OCI-LY3 (cell line): ENCODE data around the gene CTNNBIP1.

ENCODE experiments used
- H2AFZ ChIP-seq: fragments of 200-600, 300-600 bp; shearing (Covaris generic); 2 replicates; pipeline ENCODE4 v1.6.0; 2014; ENCODE audit warnings: antibody characterized with exemption, low read depth, low read length
- H3K27ac ChIP-seq: fragments of 200-600, 300-600 bp; sonication (generic); 2 replicates; pipeline ENCODE4 v1.5.1; 2014; ENCODE audit warnings: mild to moderate bottlenecking, low read length, moderate library complexity, mixed read lengths
- H3K27me3 ChIP-seq: fragments of 200-600, 300-600 bp; sonication (generic); 2 replicates; pipeline ENCODE4 v1.6.1; 2014; ENCODE audit warnings: low read depth, low read length, mixed read lengths
- H3K36me3 ChIP-seq: fragments of 200-600, 300-600 bp; sonication (generic); replicated peaks from 2 replicates; pipeline ENCODE3; 2014; ENCODE audit warnings: low read depth, low read length, mixed read lengths
- H3K4me1 ChIP-seq: fragments of 300-600, 200-600 bp; sonication (generic); 2 replicates; pipeline ENCODE4 v1.6.1; 2014; ENCODE audit warnings: low read length, mixed read lengths
- H3K4me2 ChIP-seq: fragments of 200-600, 300-600 bp; sonication (generic); 2 replicates; pipeline ENCODE4 v1.6.1; 2014; ENCODE audit warnings: low read length, mixed read lengths
- H3K4me3 ChIP-seq: fragments of 300-600, 200-600 bp; sonication (generic); 2 replicates; pipeline ENCODE4 v1.5.1; 2014; ENCODE audit warnings: antibody characterized with exemption, mild to moderate bottlenecking, low read length, moderate library complexity
- H3K79me2 ChIP-seq: fragments of 300-600, 200-600 bp; shearing (Covaris generic); 2 replicates; pipeline ENCODE4 v1.6.1; 2014; ENCODE audit warnings: mild to moderate bottlenecking, low read length, mixed read lengths
- H3K9ac ChIP-seq: fragments of 300-600, 200-600 bp; shearing (Covaris generic); 2 replicates; pipeline ENCODE4 v1.6.0; 2014; ENCODE audit warnings: mild to moderate bottlenecking, low read length, moderate library complexity
- H3K9me3 ChIP-seq: fragments of 200-600, 300-600 bp; shearing (Covaris generic); 2 replicates; pipeline ENCODE4 v1.6.1; 2014; ENCODE audit warnings: low read length, mixed read lengths; ENCODE audit not compliant: insufficient read depth
- H4K20me1 ChIP-seq: fragments of 200-600, 300-600 bp; sonication (generic); 2 replicates; pipeline ENCODE4 v1.6.1; 2016; ENCODE audit warnings: low read length, mixed read lengths; ENCODE audit not compliant: insufficient read depth
- EZH2phosphoT487 ChIP-seq: fragments of 200-600 bp; shearing (Covaris generic); IDR thresholded peaks from 2 replicates; pipeline ENCODE4 v1.6.1; 2018; ENCODE audit warnings: antibody characterized with exemption, mixed run types, low read depth
- TF ChIP-seq, protein P1 (sequence below): fragments of 200-600, 300-600 bp; sonication (generic); IDR thresholded peaks from 2 replicates; pipeline ENCODE4 v1.5.1; 2014; ENCODE audit warnings: antibody characterized with exemption, low read length, low read depth

The CTNNBIP1 gene

DNA sequence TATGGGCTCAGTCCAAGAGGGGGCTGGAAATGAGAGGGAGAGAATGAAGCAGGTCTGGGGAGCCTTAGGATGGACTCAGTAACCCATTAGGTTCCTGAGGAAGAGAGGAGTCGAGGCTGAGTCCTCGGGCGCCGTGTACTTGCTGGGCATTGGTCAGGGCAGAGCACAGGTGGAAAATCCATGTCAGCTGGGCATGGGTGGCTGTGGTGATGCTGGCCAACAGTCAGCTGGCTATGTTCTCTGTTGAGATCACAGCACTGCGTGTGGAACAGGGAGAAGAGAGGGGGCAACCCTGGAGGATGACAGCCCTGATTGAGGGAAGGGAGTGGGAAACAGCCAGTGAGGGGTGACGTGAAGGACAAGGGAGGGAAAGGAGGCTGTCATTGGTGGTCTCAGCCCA lies 43.2 kb downstream of the CTNNBIP1 start:
- no peaks in the 10 kb centered on the region for H3K9me3 ChIP-seq
- H3K27me3 ChIP-seq = no peaks in the 10 kb centered on the region
- H3K79me2 ChIP-seq = no peaks in the 10 kb centered on the region
- H4K20me1 ChIP-seq = no peaks in the 10 kb centered on the region
- H3K4me3 ChIP-seq = no peak overlapping the region
- no peak overlapping the region for H2AFZ ChIP-seq
- H3K27ac ChIP-seq = no peak overlapping the region
- no peak overlapping the region for H3K4me2 ChIP-seq
- H3K36me3 ChIP-seq = no peaks in the 10 kb centered on the region
- no peak overlapping the region for H3K9ac ChIP-seq
- TF ChIP-seq, protein P1, sequence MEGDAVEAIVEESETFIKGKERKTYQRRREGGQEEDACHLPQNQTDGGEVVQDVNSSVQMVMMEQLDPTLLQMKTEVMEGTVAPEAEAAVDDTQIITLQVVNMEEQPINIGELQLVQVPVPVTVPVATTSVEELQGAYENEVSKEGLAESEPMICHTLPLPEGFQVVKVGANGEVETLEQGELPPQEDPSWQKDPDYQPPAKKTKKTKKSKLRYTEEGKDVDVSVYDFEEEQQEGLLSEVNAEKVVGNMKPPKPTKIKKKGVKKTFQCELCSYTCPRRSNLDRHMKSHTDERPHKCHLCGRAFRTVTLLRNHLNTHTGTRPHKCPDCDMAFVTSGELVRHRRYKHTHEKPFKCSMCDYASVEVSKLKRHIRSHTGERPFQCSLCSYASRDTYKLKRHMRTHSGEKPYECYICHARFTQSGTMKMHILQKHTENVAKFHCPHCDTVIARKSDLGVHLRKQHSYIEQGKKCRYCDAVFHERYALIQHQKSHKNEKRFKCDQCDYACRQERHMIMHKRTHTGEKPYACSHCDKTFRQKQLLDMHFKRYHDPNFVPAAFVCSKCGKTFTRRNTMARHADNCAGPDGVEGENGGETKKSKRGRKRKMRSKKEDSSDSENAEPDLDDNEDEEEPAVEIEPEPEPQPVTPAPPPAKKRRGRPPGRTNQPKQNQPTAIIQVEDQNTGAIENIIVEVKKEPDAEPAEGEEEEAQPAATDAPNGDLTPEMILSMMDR = no peak
- no peak for TF ChIP-seq EZH2phosphoT487
- no peaks in the 10 kb centered on the region; the same call in 1 of the 2 replicates for H3K4me1 ChIP-seq

DNA sequence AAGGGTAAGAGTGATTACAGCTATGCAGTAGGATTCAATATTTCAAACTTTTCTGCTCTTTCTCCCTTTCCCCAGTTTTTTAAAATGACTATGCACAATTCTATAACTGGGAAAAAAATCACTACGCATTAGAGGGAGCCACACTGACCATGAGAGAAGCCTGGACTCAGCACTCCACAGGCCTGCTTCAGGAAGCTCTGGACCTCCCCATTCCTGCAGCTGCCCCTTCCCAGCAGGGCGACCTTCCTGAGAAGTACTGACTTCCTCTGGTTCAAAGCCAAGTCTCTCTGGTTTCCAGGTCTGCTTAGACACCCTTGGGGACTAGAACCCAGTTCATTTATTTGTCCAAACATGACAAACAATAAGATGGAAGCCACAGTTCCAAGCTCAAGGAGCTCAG lies 44.3 kb downstream of the CTNNBIP1 start:
- Histone ChIP-seq H3K4me3 (no peak overlapping the region), H2AFZ (no peak overlapping the region), H3K9me3 (no peaks in the 10 kb centered on the region), H3K9ac (no peak overlapping the region), H3K36me3 (no peaks in the 10 kb centered on the region), H4K20me1 (no peaks in the 10 kb centered on the region), H3K4me2 (no peak overlapping the region), H3K27me3 (no peaks in the 10 kb centered on the region), H3K4me1 (no peaks in the 10 kb centered on the region; the same call in 1 of the 2 replicates), H3K79me2 (no peaks in the 10 kb centered on the region), H3K27ac (no peak overlapping the region)
- TF ChIP-seq, protein P1 = no peak
- TF ChIP-seq EZH2phosphoT487 = no peak

DNA sequence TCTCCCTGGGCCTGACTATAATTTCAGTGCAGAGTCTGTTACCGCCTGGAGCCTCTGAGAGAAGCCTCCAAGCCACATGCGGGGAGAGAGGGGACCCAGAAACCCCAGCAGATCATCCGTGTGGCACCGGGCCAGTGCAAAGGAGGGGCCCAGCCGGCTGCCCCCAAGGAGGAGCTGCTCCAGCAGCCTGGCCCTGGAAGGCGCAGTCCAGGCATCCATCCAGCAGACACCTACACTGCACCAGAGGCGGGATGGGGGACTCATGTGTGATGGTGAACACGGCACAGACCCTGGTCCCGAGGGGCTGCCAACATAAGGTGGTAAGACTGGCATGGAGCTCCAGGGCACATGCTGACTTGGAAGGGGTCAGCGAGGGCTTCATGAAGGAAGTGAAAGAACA lies 46.7 kb downstream of the CTNNBIP1 start:
- no peak overlapping the region for H3K9ac ChIP-seq
- no peaks in the 10 kb centered on the region for H3K9me3 ChIP-seq
- H4K20me1 ChIP-seq = no peaks in the 10 kb centered on the region
- no peaks in the 10 kb centered on the region for H3K79me2 ChIP-seq
- H3K4me2 ChIP-seq = no peak overlapping the region
- TF ChIP-seq, protein P1 = no peak
- no peak for TF ChIP-seq EZH2phosphoT487
- H3K4me3 ChIP-seq = no peak overlapping the region
- no peaks in the 10 kb centered on the region for H3K27me3 ChIP-seq
- peaks cover 4% of the 10 kb centered on the region; the same call in 1 of the 2 replicates for H3K4me1 ChIP-seq
- H3K27ac ChIP-seq = no peak overlapping the region
- H3K36me3 ChIP-seq = no peaks in the 10 kb centered on the region
- no peak overlapping the region for H2AFZ ChIP-seq

DNA sequence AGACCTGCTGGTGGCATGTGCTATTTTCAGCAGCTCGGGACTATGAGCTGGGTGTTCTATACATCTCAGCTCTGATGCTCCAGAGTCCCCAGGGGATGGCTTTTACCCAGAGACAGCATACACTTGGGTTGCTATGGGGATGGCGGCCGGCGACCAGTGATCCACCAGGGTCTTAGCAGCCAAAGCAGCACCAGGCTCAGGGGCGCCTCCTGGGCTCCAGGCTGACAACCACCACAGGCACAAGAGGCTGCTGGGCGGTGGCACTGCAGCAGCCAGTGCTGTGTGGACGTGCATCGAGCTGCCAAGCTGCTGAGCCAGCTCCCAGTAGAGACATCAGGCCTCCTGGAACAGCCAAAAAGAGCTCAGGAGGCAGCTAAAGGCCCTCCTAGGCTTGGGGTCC lies 48.7 kb downstream of the CTNNBIP1 start:
- H3K36me3 ChIP-seq = no peaks in the 10 kb centered on the region
- H3K27ac ChIP-seq = no peak overlapping the region
- peaks cover 4% of the 10 kb centered on the region; the same call in 1 of the 2 replicates for H3K4me1 ChIP-seq
- H3K4me3 ChIP-seq = no peak overlapping the region
- no peaks in the 10 kb centered on the region for H3K79me2 ChIP-seq
- no peak overlapping the region for H3K9ac ChIP-seq
- H3K9me3 ChIP-seq = no peaks in the 10 kb centered on the region
- TF ChIP-seq, protein P1 = no peak; the same call in 1 of the 2 replicates
- no peak for TF ChIP-seq EZH2phosphoT487
- no peak overlapping the region for H2AFZ ChIP-seq
- H3K27me3 ChIP-seq = no peaks in the 10 kb centered on the region
- no peaks in the 10 kb centered on the region for H4K20me1 ChIP-seq
- H3K4me2 ChIP-seq = no peak overlapping the region
